T-helper 1 cell treated with Interleukin-12 subunit alpha and Interleukin-12 subunit beta and Interleukin-4 antibody, amounts not matched to agents 30 μg/mL and 1 μg/mL, for 36 hours (primary cell): ENCODE data around the gene DCAF11.

Experiments used
- H3K27ac Mint-ChIP-seq: one replicate; pipeline ENCODE4 v1.8.0; 2021; ENCODE audit warnings: mild to moderate bottlenecking, mixed read lengths
- H3K27me3 Mint-ChIP-seq: one replicate; pipeline ENCODE4 v1.8.0; 2021; ENCODE audit warnings: low read depth, mixed read lengths
- H3K36me3 Mint-ChIP-seq: one replicate; pipeline ENCODE4 v1.8.0; 2021; ENCODE audit warnings: low read depth, mixed read lengths
- H3K4me1 Mint-ChIP-seq: one replicate; pipeline ENCODE4 v1.8.0; 2021; ENCODE audit warnings: low read depth, mixed read lengths
- H3K4me3 Mint-ChIP-seq: one replicate; pipeline ENCODE4 v1.8.0; 2021; ENCODE audit warnings: mild to moderate bottlenecking, moderate library complexity, mixed read lengths
- H3K9me3 Mint-ChIP-seq: one replicate; pipeline ENCODE4 v1.8.0; 2021; ENCODE audit warnings: mixed read lengths

Gene DCAF11

GRCh38 chr14:24074625-24075484, 39.7 kb upstream of the DCAF11 start:
- Mint-ChIP-seq H3K27me3 (no peaks in the 10 kb centered on the region), H3K4me1 (peaks cover 7% of the 10 kb centered on the region), H3K9me3 (no peaks in the 10 kb centered on the region), H3K4me3 (no peak overlapping the region), H3K36me3 (no peaks in the 10 kb centered on the region), H3K27ac (no peak overlapping the region)

- Mint-ChIP-seq H3K27ac (no peak overlapping the region), H3K36me3 (no peaks in the 10 kb centered on the region), H3K4me3 (no peak overlapping the region), H3K27me3 (no peaks in the 10 kb centered on the region), H3K9me3 (no peaks in the 10 kb centered on the region), H3K4me1 (peaks cover 12% of the 10 kb centered on the region)
Observed at GRCh38 chr14:24075485-24076301, 38.9 kb upstream of the DCAF11 start.

GRCh38 chr14:24076302-24076601, 38.3 kb upstream of the DCAF11 start:
- Mint-ChIP-seq H3K9me3 (no peaks in the 10 kb centered on the region), H3K27ac (no peak overlapping the region), H3K4me3 (no peak overlapping the region), H3K27me3 (no peaks in the 10 kb centered on the region), H3K4me1 (peaks cover 14% of the 10 kb centered on the region), H3K36me3 (no peaks in the 10 kb centered on the region)

GRCh38 chr14:24077086-24077485, 37.5 kb upstream of the DCAF11 start:
- no peak overlapping the region for H3K4me3 Mint-ChIP-seq
- peaks cover 17% of the 10 kb centered on the region for H3K4me1 Mint-ChIP-seq
- no peak overlapping the region for H3K27ac Mint-ChIP-seq
- H3K27me3 Mint-ChIP-seq = peaks cover 4% of the 10 kb centered on the region
- peaks cover 1% of the 10 kb centered on the region for H3K36me3 Mint-ChIP-seq
- H3K9me3 Mint-ChIP-seq = no peaks in the 10 kb centered on the region

- Mint-ChIP-seq H3K27ac (no peak overlapping the region), H3K4me3 (no peak overlapping the region), H3K9me3 (no peaks in the 10 kb centered on the region), H3K4me1 (peaks cover 19% of the 10 kb centered on the region), H3K36me3 (peaks cover 3% of the 10 kb centered on the region), H3K27me3 (peaks cover 9% of the 10 kb centered on the region)
Observed at GRCh38 chr14:24078146-24078545, 36.4 kb upstream of the DCAF11 start.

- Mint-ChIP-seq H3K4me1 (peaks cover 21% of the 10 kb centered on the region), H3K27me3 (peaks cover 9% of the 10 kb centered on the region), H3K4me3 (no peak overlapping the region), H3K9me3 (no peaks in the 10 kb centered on the region), H3K27ac (peak overlapping the region; percentile 1), H3K36me3 (peaks cover 3% of the 10 kb centered on the region)
Observed at GRCh38 chr14:24079491-24080141, 35.0 kb upstream of the DCAF11 start.

GRCh38 chr14:24080142-24080530, 34.4 kb upstream of the DCAF11 start:
- H3K4me3 Mint-ChIP-seq = peak overlapping the region; percentile 45
- peaks cover 21% of the 10 kb centered on the region for H3K4me1 Mint-ChIP-seq
- peaks cover 3% of the 10 kb centered on the region for H3K36me3 Mint-ChIP-seq
- H3K9me3 Mint-ChIP-seq = no peaks in the 10 kb centered on the region
- H3K27me3 Mint-ChIP-seq = peaks cover 9% of the 10 kb centered on the region
- H3K27ac Mint-ChIP-seq = no peak overlapping the region

- peaks cover 3% of the 10 kb centered on the region for H3K36me3 Mint-ChIP-seq
- peaks cover 15% of the 10 kb centered on the region for H3K4me1 Mint-ChIP-seq
- H3K9me3 Mint-ChIP-seq = no peaks in the 10 kb centered on the region
- H3K27ac Mint-ChIP-seq = peak overlapping the region; percentile 69
- H3K27me3 Mint-ChIP-seq = peaks cover 9% of the 10 kb centered on the region
- H3K4me3 Mint-ChIP-seq = peak overlapping the region; percentile 78
Observed at GRCh38 chr14:24080888-24081738, 33.5 kb upstream of the DCAF11 start.

GRCh38 chr14:24081739-24082211, 32.8 kb upstream of the DCAF11 start:
- peaks cover 15% of the 10 kb centered on the region for H3K4me1 Mint-ChIP-seq
- H3K27ac Mint-ChIP-seq = peak overlapping the region; percentile 64
- peak overlapping the region; percentile 78 for H3K4me3 Mint-ChIP-seq
- H3K9me3 Mint-ChIP-seq = no peaks in the 10 kb centered on the region
- peaks cover 9% of the 10 kb centered on the region for H3K27me3 Mint-ChIP-seq
- peaks cover 3% of the 10 kb centered on the region for H3K36me3 Mint-ChIP-seq

- Mint-ChIP-seq H3K4me3 (peak overlapping the region; percentile 78), H3K36me3 (peaks cover 3% of the 10 kb centered on the region), H3K27ac (peak overlapping the region; percentile 64), H3K27me3 (peaks cover 9% of the 10 kb centered on the region), H3K9me3 (no peaks in the 10 kb centered on the region), H3K4me1 (peaks cover 15% of the 10 kb centered on the region)
Observed at GRCh38 chr14:24082411-24083080, 32.0 kb upstream of the DCAF11 start.

- Mint-ChIP-seq H3K9me3 (no peaks in the 10 kb centered on the region), H3K36me3 (peaks cover 3% of the 10 kb centered on the region), H3K4me1 (peaks cover 15% of the 10 kb centered on the region), H3K27me3 (peaks cover 9% of the 10 kb centered on the region), H3K27ac (no peak overlapping the region), H3K4me3 (no peak overlapping the region)
Observed at GRCh38 chr14:24083462-24083861, 31.1 kb upstream of the DCAF11 start.

- peaks cover 15% of the 10 kb centered on the region for H3K4me1 Mint-ChIP-seq
- no peak overlapping the region for H3K4me3 Mint-ChIP-seq
- H3K36me3 Mint-ChIP-seq = peaks cover 3% of the 10 kb centered on the region
- H3K27me3 Mint-ChIP-seq = peaks cover 9% of the 10 kb centered on the region
- no peaks in the 10 kb centered on the region for H3K9me3 Mint-ChIP-seq
- H3K27ac Mint-ChIP-seq = no peak overlapping the region
Observed at GRCh38 chr14:24084440-24084839, 30.1 kb upstream of the DCAF11 start.

GRCh38 chr14:24085215-24085614, 29.4 kb upstream of the DCAF11 start:
- Mint-ChIP-seq H3K27me3 (peaks cover 9% of the 10 kb centered on the region), H3K4me3 (no peak overlapping the region), H3K36me3 (peaks cover 3% of the 10 kb centered on the region), H3K4me1 (peaks cover 18% of the 10 kb centered on the region), H3K9me3 (no peaks in the 10 kb centered on the region), H3K27ac (peak overlapping the region; percentile 11)
